Stimulated activated naive CD4-positive, alpha-beta T cell (primary cell): Measurements from ENCODE around the gene PIK3R6.

Source experiments
- DNase-seq, 6 experiments: peaks; one replicate each; lab custom pipeline; 2025; lab: John Stamatoyannopoulos, UW

Gene PIK3R6

GRCh38 chr17:8793649-8794048 is 73.8 kb downstream of the PIK3R6 start:
- DNase-seq: no peak

- no peak for DNase-seq
Observed at GRCh38 chr17:8792646-8793045, 74.8 kb downstream of the PIK3R6 start.

GRCh38 chr17:8791910-8792270 is 75.6 kb downstream of the PIK3R6 start:
- DNase-seq: no peak

- no peak for DNase-seq
Observed at GRCh38 chr17:8791248-8791909, 76.1 kb downstream of the PIK3R6 start.

DNA sequence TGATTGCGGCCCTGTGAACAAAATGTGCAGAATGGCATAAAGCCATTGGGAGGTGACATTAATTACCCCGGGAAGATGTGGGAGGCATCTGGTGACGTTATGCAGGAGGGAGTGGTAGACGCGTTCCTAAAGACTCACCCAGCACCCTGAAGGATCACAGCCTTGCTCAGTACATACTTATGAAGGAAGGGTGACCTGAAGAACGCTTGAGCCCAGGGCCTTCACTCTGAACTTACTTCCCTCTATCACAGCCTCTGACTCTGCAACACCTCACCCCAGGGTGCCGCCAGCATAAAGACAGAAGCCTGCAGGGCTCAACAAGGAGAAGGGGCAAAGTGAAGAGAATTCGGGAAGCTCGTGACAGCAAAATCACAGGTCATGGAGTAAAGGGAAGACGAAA is 77.7 kb downstream of the PIK3R6 start:
- DNase-seq: no peak

DNA sequence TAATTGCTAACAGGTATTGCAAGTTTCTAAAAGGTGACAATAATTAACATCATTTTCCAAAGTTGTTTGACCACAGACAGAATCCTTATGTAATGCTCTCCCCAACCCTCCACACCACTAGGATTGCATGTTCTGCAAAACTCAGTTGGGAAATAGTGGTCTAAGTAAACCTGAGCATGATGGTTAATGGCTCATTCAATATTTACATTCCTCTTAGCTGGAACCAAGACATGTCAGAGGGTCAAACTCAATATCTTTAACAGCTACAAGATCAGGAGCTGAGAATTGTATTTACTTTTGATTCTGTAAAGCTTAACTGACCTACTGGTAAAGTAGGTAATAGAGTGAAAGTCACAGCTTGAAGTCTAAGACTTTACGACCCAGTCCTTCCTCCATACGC is 78.5 kb downstream of the PIK3R6 start:
- DNase-seq: no peak

DNA sequence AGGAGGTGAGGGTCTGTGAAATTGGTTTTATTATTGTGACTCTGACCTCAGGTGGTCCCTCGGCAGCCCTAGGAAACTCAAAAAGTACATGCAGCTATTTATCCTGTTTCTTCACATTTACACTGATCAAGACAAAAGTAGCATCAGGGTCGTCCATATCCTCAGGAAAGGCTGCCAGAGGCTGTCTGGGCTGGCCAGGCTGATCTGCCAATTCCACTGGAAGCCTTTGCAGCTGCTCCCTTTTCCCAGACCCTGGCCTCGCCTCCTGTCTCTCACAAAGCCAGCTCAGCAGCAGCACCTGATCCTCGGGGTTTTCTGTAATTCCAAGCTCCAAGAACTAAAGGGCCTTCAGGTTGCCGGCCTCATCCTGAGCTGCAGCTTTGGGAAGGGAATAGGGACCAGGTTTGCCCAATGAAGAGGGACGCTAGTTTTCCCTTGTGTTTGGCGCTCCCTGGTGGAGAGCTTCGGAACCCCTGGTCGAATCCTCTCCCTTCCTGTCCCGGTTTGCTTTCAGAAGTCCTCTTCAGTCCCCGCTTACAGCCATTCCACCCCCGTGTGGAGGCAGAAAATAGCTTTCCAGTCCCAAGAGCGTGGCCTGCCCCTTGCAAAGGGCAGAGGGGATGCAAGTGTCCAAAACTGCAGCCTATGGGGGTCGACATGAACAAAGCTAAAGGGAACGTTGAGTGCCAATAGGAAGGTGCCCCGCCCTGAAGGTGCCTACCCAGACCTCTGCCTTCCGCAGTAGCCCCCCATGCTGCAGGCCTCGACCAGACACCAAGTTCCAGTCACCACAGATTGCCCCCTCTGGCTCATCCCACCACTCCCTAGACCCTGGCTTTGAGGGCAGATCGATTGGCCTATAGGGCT is 81.7 kb downstream of the PIK3R6 start:
- DNase-seq: peak; percentile 11 to 64 (median 49)

GRCh38 chr17:8782176-8782575 is 85.3 kb downstream of the PIK3R6 start:
- no peak for DNase-seq

GRCh38 chr17:8781776-8782175 is 85.7 kb downstream of the PIK3R6 start:
- DNase-seq: no peak

DNA sequence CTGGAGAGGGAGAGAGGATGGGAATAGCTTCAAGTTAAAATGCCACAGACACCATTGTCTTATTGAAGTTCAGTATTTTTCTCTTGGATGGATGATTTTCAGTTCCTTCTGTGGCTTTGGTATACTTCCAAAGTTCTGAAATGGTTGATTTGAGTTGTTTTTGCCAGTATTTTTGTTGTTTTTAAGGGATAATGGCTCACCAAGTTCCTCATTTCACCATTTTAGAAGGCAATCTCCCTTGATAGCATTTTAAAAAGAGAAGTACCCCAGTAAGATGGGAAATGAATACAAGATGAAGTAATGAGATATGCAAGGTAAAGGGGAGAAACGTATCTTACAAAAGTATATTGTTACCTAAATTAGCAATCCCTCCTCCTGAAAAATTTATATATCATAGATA is 90.6 kb downstream of the PIK3R6 start:
- DNase-seq: no peak

DNA sequence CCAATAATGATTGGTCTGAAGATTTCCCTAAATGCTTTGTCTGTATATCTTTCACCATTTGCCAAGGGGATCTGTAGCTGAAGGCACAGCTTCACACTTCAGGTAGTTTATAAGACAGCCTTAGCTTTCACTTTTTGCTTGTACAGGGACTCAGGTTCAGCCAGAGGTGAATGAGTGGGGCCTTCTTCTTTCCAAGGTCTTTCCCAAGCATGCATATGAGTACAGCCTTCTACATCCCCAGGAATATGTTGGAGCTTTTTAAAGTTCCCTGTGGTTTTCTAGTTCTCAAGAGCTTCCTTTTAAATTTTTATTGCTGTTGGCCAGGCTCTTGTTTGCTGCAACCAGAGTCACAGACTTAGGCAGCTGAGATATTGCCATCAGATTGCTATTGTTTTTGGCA is 91.2 kb downstream of the PIK3R6 start:
- no peak for DNase-seq

DNA sequence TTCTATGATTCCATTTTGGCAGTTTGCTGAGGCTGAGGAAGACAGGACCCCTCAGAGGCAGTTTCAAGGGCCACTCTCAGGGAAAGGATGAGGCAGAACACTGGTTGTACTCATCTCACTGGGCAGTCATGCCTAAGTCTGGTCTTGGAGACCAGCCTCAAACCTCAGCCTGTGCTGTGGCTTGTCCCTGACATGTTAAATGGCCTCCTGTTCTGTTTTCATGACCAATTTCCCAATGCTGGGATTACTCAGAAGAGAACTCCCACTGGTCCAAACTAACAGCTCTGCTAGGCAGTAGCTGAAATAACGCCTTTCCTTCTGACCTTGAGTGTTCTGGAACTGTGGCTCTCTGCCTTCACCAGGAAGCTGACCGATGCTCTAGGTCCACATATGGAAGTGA is 100.7 kb downstream of the PIK3R6 start:
- no peak for DNase-seq

DNA sequence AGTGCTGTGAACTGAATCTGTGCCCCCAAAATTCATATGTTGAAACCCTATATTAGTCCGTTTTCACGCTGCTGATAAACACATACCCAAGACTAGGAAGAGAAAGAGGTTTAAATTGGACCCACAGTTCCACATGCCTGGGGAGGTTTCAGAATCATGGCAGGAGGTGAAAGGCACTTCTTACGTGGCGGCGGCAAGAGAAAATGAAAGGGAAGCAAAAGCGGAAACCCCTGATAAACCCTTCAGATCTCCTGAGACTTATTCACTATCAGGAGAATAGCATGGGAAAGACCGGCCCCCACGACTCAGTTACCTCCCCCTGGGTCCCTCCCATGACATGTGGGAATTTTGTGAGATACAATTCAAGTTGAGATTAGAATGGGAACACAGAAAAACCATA is 105.5 kb downstream of the PIK3R6 start:
- DNase-seq: no peak

- no peak for DNase-seq
Observed at GRCh38 chr17:8758137-8758596, 109.3 kb downstream of the PIK3R6 start, which contains the start of gene SPDYE4. Gene SPDYE4, minus strand, starts transcription at chr17:8758546. Its CDS starts 164 bp downstream, at chr17:8758382.

DNA sequence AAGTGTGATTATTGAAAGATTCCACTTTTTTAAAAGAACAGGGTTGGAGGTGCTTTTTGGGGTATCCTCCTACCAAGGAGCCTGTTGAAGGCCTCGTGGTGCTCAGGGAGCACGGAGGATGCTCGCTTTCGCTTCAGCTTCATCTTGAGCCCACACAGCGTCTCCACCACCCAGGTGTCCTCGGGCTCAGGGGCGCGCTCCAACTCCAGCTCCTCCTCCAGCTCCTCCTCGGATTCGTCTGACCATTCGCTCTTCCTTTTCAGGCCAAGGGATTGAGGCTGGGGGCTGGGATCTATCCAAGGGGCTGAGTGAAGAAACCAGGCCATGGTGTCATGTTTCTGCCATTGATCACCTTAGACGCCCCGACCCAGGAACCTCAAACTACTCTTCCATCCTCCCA is 110.3 kb downstream of the PIK3R6 start:
- DNase-seq: no peak

- DNase-seq: no peak
Observed at GRCh38 chr17:8755590-8756255, 111.8 kb downstream of the PIK3R6 start.

GRCh38 chr17:8754890-8755289 is 112.6 kb downstream of the PIK3R6 start:
- DNase-seq: no peak

- DNase-seq: peak in 1 of 6 experiments; percentile 6
Observed at GRCh38 chr17:8753976-8754440, 113.5 kb downstream of the PIK3R6 start.

DNA sequence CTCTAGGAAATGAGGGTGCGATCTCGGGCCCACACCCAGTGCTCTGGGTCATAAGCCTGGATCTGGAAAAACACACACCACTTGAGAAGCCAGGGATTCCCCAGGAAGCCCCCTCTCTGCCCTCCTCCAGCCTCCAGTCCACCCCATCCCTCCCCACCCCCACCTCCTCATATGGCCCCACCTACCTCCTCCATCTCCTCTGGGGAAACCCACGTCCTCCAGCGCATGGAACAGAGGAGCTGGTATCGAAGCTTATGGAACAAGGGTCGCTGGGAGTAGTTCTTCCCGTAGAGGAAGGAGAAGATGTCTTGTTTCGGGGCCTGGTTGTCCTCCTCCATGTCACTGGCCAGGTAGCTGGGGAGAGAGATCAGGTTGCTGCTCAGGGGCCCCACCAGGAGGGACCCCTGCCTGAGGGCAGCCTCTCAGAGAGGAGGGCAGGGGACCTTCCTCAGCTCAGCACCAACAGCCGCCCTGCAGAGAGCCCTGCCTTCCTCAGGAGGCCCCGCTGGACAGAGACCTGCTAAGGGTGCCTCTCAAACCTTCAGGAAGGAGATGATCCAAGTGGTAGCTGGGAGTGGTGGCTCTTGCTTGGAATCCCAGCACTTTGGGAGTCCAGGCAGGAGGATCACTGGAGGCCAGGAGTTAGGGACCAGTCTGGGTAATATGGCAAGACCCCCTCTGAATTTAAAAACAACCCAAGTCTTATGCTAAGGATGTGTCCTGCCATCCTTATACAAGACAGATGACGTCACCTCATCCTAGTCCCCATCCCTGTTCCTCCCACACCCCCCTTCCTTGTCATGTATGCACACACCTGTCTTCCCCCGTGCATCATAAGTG is 114.1 kb downstream of the PIK3R6 start:
- no peak for DNase-seq
